HCT116 (cell line): ENCODE results near the gene SPATA1.

Source experiments
- ATF3 ChIP-seq: IDR thresholded peaks from 2 replicates; pipeline ENCODE4 v1.6.1; 2012
- CTCF ChIP-seq, 3 experiments: fragments of 200-600 bp in 1 of 3; sonication (generic) in 1 of 3; IDR thresholded peaks in 2 of 3; conservative IDR thresholded peaks in 1 of 3; 2 replicates each; pipeline ENCODE4 v1.5.1; 2012 to 2017; ENCODE audit warnings: low read depth in 2 of 3, low read length in 2 of 3, antibody characterized with exemption in 1 of 3, borderline replicate concordance in 1 of 3, control low read depth in 1 of 3, mild to moderate bottlenecking in 1 of 3, mixed read lengths in 1 of 3, mixed run types in 1 of 3, moderate library complexity in 1 of 3; ENCODE audit not compliant: insufficient read depth in 1 of 3
- EZH2 ChIP-seq: fragments of 200-600 bp; sonication (generic); IDR thresholded peaks from 2 replicates; pipeline ENCODE4 v1.6.1; 2017; ENCODE audit warnings: antibody characterized with exemption, mixed run types
- POLR2A ChIP-seq: IDR thresholded peaks from 2 replicates; pipeline ENCODE4 v1.7.0; 2011; ENCODE audit warnings: borderline replicate concordance; ENCODE audit not compliant: insufficient read depth, insufficient read length; ENCODE audit errors: extremely low read depth
- POLR2AphosphoS5 ChIP-seq: IDR thresholded peaks from 2 replicates; pipeline ENCODE4 v1.6.1; 2011; ENCODE audit warnings: mild to moderate bottlenecking, low read depth, low read length, moderate library complexity
- RAD21 ChIP-seq: IDR thresholded peaks from 2 replicates; pipeline ENCODE4 v1.6.1; 2012; ENCODE audit warnings: low read depth, mild to moderate bottlenecking
- SP1 ChIP-seq: IDR thresholded peaks from 2 replicates; pipeline ENCODE4 v1.6.1; 2012; ENCODE audit warnings: low read depth
- SRF ChIP-seq: IDR thresholded peaks from 2 replicates; pipeline ENCODE4 v1.6.1; 2012; ENCODE audit warnings: low read depth
- YY1 ChIP-seq: IDR thresholded peaks from 2 replicates; pipeline ENCODE4 v1.6.1; 2011; ENCODE audit warnings: low read length, low read depth, moderate library complexity, mild to moderate bottlenecking; ENCODE audit not compliant: insufficient replicate concordance; ENCODE audit errors: extremely low read depth
- TF ChIP-seq, protein P1 (sequence below): IDR thresholded peaks from 2 replicates; pipeline ENCODE4 v1.6.1; 2012; ENCODE audit warnings: low read depth

DNA sequence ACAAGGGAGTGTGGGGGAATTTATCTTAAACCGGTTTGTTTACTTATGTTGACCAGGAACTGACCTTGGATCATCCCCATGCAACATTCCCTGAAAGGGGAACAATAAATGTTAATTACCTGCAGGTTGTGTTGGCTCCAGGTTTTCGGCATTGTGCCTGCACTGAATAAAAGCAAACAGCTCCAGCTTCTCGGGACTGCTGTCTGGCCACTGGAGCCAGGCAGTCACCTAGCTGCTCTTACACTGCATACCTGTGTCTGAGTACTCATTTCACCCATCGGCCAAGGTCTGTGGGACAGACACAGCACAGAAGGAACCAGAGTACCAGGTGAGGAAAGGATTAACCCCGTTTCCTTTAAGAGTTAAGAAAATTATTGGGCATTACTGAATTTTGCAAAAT, 100.8 kb downstream of the SPATA1 start:
- TF ChIP-seq CTCF (IDR thresholded peaks at IDR 0.05 in 2 of 3, conservative IDR thresholded peaks at IDR 0.05 in 1 of 3; ENCODE audit: borderline replicate concordance in 1 of 3, insufficient read depth in 1 of 3, low read depth in 2 of 3, low read length in 2 of 3) (no peak), SP1 (no peak), EZH2 (no peak), POLR2A (no peak), YY1 (no peak), ATF3 (no peak), POLR2AphosphoS5 (no peak), SRF (no peak), RAD21 (no peak)
- TF ChIP-seq, protein P1, sequence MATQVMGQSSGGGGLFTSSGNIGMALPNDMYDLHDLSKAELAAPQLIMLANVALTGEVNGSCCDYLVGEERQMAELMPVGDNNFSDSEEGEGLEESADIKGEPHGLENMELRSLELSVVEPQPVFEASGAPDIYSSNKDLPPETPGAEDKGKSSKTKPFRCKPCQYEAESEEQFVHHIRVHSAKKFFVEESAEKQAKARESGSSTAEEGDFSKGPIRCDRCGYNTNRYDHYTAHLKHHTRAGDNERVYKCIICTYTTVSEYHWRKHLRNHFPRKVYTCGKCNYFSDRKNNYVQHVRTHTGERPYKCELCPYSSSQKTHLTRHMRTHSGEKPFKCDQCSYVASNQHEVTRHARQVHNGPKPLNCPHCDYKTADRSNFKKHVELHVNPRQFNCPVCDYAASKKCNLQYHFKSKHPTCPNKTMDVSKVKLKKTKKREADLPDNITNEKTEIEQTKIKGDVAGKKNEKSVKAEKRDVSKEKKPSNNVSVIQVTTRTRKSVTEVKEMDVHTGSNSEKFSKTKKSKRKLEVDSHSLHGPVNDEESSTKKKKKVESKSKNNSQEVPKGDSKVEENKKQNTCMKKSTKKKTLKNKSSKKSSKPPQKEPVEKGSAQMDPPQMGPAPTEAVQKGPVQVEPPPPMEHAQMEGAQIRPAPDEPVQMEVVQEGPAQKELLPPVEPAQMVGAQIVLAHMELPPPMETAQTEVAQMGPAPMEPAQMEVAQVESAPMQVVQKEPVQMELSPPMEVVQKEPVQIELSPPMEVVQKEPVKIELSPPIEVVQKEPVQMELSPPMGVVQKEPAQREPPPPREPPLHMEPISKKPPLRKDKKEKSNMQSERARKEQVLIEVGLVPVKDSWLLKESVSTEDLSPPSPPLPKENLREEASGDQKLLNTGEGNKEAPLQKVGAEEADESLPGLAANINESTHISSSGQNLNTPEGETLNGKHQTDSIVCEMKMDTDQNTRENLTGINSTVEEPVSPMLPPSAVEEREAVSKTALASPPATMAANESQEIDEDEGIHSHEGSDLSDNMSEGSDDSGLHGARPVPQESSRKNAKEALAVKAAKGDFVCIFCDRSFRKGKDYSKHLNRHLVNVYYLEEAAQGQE: no peak
